NCI-H1105 treated with DMSO at 0.1 percent for 48 hours (cell line): ENCODE data around the gene ZNF226.
"Not testable (repeated sequence)": the region's sequence is repeated elsewhere in the genome, so short reads cannot be mapped to it uniquely, and the experiment has no call there.

Experiments used
- DNase-seq: peaks from one replicate; lab custom pipeline; 2025; lab: John Stamatoyannopoulos, UW

The ZNF226 gene

DNA sequence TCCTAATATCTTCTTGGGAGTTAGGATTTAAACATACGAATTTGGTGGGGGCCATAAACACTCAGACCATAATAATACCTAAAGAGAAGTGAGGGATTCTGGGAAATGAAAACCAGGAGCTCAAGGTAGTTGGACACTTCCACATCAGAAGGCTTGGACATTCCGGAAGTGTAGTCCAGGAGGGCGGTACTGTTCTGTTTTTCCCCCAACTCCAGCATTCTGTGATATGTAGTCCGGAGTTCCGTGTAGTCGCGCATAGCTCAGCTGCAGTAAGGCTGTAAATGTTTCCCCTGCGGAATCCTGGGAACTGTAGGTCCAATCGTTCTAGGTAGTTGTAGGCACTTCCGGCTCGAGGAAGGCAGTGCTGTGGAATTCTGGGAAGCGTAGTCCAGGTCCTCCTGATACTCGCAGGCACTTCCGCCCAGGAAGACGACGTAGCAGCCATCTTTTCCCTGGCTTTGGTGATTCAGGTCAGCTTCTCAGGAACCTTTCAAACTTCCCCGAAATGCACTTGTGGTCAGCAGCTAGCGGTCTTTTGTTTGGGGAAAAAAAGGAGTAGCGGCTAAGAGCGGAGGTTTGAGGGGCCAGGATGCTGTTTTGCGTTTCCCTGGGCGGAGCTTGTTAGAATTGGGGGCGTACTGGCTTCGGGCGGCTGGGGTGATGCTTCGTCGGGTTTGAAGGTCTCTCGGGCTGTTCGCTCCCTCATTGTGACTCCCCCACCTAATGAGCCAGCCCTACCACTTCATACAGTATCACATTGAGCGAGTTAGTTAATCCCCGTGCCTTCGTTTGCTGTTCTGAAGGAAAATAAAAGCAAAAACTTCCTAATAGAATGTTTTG lies at the start of gene ZNF226:
Gene ZNF226 (plus strand): TSS at position 428 of the 840 bp plus-strand sequence. CDS start 4,981 bp downstream, outside the sequence.
- peak; percentile 98 for DNase-seq

DNA sequence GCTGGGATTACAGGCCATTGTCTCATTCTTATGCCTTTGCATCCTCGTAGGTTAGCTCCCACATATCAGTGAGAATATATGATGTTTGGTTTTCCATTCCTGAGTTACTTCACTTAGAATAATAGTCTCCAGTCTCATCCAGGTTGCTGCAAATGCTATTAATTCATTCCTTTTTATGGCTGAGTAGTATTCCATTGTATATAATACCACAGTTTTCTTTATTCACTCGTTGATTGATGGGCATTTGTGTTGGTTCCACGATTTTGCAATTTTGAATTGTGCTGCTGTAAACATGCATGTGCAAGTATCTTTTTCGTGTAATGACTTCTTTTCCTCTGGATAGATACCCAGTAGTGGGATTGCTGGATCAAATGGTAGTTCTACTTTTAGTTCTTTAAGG lies 43.7 kb upstream of the ZNF226 start:
- DNase-seq, result not testable (repeated sequence)

DNA sequence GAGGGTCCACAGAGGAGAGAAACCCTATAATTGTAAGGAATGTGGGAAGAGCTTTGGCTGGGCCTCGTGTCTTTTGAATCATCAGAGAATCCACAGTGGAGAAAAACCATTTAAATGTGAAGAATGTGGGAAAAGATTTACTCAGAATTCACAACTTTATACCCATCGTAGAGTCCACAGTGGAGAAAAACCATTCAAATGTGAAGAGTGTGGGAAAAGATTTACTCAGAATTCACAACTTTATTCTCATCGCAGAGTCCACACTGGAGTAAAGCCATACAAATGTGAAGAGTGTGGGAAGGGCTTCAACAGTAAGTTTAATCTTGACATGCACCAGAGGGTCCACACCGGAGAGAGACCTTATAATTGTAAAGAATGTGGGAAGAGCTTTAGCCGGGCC lies 32.9 kb upstream of the ZNF226 start:
- DNase-seq, result no peak

- DNase-seq, result no peak
These were observed 23.5 kb upstream of the ZNF226 start, which contains the start of gene ZNF234 for GRCh38 chr19:44141191-44142058. Gene ZNF234 (plus strand): TSS chr19:44141554. CDS start chr19:44144633, 3,079 bp downstream.

- DNase-seq, result no peak
These were observed 22.9 kb upstream of the ZNF226 start for GRCh38 chr19:44142059-44142433.

- no peak for DNase-seq
These were observed 15.1 kb upstream of the ZNF226 start for GRCh38 chr19:44149776-44150175.

DNA sequence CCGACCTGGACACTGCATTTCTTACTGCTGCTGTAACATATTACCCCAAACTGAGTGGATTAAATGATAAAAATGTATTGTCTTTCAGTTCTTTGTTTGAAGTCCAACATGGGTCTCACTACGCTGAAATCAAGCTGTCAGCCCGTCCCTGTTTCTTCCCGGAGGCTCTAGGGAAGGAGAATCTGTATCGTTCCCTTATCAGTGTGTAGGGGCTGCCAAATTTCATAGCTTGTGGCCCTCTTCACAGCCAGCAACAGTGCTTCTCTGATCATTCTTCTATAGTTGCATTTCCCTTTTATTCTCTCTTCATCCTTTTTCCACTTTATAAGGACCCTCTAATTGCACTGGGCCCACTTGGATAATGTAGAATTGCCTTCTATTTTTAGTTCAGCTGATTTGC lies 13.4 kb upstream of the ZNF226 start:
- DNase-seq, result no peak

DNA sequence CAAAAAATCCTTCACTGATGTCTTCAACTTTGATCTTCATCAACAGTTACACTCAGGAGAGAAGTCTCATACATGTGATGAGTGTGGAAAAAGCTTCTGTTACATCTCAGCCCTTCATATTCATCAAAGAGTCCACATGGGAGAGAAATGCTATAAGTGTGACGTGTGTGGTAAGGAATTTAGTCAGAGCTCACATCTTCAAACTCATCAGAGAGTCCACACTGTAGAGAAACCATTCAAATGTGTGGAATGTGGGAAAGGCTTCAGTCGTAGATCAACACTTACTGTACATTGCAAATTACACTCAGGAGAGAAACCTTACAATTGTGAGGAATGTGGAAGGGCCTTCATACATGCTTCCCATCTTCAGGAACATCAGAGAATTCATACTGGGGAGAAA lies 8.4 kb upstream of the ZNF226 start:
- DNase-seq, result no peak

DNA sequence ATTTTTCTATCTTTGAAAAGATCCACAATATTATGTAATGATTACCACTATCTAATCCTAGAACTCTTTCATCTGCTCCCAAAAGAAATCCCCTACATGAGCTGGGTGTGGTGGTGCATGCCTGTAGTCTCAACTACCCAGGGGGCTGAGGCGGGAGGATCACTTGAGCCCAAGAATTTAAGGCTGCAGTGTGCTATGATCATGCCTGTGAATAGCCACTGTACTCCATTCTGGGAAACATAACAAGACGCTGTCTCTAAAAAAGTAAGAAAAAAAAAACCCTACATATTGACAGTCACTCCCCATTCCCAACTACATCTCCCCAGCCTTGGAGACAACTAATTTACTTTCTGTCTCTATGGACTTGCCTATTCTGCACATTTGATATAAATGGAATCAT lies 1.1 kb upstream of the ZNF226 start:
- no peak for DNase-seq

- no peak for DNase-seq
These were observed 600 bp upstream of the ZNF226 start for GRCh38 chr19:44164327-44164672.

DNA sequence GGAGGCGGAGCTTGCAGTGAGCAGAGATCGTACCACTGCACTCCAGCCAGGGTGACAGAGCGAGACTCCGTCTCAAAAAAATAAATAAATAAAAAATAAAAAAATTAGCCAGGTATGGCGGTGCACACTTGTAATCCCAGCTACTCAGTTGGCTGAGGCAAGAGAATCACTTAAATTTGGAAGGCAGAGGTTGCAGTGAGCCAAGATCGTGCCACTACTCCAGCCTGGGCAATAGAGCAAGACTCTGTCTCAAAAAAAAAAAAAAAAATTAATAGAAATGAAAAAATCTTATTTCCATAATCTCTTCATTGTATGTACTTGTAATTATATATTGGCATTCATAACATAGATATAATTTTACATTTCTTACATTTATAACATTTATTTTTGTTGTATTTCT lies 5.8 kb downstream of the ZNF226 start:
- not testable (repeated sequence) for DNase-seq

DNA sequence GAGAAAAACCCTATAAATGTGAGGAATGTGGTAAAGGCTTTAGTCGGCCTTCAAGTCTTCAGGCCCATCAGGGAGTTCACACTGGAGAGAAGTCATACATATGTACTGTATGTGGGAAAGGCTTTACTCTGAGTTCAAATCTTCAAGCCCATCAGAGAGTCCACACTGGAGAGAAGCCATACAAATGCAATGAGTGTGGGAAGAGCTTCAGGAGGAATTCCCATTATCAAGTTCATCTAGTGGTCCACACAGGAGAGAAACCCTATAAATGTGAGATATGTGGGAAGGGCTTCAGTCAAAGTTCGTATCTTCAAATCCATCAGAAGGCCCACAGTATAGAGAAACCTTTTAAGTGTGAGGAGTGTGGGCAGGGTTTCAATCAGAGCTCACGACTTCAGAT lies 11.7 kb downstream of the ZNF226 start:
- DNase-seq, result no peak

DNA sequence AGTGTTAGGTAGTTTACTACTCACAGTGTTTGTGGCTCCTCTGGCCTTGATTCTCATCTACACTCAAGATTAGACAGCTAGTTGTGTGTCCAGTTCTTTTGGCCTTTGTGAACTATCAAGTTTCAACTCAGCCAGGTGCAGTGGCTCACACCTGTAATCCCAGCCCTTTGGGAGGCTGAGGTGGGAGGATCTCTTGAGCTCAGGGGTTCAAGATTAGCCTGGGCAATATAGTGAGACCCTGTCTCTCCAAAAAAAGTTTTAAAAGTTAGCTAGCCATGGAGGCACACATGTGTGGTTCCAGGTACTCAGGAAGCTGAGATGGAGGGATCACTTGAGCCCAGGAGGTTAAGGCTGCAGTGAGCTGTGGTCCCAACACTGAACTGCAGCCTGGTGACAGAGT lies 16.1 kb downstream of the ZNF226 start:
- DNase-seq, result no peak

DNA sequence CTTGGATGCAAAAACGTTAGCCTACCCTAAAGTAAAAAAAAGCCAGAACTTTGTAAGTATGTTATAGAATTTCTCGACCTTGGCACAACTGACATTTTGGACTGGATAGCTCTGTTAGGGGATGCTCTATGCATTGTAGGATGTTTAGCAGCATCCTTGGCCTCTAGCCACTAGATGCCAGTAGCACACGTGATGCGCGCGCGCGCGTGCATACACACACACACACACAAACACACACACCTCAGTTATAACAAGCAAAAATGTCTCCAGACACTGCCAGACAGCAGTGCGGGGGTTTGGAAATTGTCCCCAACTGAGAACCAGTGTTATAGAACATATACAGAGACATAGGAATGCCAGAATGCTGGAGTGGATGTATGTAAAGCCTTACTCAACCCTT lies 17.2 kb downstream of the ZNF226 start:
- DNase-seq, result no peak

DNA sequence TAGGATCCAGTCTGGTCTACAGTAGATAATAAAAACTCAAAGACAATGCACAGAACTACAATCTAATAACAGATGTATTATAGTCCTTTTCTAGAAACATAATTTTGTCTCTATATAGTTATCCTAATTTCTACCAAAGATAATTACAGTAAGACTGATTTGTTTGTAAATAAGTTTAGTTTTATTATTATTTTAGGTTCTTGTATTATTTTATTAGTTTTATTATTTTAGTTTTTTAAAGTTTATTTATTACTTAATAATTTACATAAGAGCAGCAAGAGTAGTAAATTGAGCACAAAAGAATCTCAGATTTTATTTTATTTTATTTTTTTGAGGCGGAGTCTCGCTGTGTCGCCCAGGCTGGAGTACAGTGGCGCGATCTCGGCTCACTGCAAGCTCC lies 25.1 kb downstream of the ZNF226 start:
- DNase-seq, result no peak

GRCh38 chr19:44192127-44192526 lies 27.2 kb downstream of the ZNF226 start:
- no peak for DNase-seq

GRCh38 chr19:44196772-44197171 lies 31.9 kb downstream of the ZNF226 start:
- DNase-seq, result no peak

- DNase-seq, result no peak
These were observed 37.6 kb downstream of the ZNF226 start for GRCh38 chr19:44202470-44202869.

DNA sequence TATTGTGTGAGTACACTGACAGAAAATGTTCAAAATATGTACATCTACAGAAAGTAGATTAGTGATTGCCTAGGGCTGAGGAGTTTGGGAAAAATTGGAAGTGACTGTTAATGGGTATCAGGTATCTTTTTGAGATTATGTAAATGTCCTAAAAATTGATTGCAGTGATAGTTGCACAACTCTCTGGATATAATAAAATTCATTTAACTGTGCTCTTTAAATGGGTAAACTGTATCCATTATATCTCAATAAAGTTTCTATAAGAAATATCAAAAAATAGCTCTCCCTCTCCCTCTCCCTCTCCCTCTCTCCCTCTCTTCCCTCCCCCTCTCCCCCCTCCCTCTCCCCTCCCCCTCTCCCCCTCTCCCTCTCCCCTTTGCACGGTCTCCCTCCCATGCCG lies 38.1 kb downstream of the ZNF226 start:
- no peak for DNase-seq

DNA sequence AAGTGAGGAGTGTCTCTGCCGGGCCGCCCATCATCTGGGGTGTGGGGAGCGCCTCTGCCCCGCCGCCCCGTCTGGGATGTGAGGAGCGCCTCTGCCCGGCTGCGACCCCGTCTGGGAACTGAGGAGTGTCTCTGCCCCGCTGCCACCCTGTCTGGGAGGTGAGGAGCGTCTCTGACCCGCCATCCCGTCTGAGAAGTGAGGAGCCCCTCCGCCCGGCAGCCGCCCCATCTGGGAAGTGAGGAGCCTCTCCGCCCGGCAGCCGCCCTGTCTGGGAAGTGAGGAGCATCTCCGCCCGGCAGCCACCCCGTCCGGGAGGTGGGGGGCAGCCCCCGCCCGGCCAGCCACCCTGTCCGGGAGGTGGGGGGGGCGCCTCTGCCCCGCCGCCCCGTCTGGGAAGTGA lies 39.0 kb downstream of the ZNF226 start:
- DNase-seq, result not testable (repeated sequence)

GRCh38 chr19:44204772-44205171 lies 39.9 kb downstream of the ZNF226 start:
- DNase-seq, result no peak

- DNase-seq, result peak; percentile 60
These were observed 42.4 kb downstream of the ZNF226 start for GRCh38 chr19:44207126-44207803.
